ENCODE data around the gene ETAA1.
A peak's percentile ranks its signal among the peaks of the same experiment; 100 is the strongest.

Gene ETAA1

DNA sequence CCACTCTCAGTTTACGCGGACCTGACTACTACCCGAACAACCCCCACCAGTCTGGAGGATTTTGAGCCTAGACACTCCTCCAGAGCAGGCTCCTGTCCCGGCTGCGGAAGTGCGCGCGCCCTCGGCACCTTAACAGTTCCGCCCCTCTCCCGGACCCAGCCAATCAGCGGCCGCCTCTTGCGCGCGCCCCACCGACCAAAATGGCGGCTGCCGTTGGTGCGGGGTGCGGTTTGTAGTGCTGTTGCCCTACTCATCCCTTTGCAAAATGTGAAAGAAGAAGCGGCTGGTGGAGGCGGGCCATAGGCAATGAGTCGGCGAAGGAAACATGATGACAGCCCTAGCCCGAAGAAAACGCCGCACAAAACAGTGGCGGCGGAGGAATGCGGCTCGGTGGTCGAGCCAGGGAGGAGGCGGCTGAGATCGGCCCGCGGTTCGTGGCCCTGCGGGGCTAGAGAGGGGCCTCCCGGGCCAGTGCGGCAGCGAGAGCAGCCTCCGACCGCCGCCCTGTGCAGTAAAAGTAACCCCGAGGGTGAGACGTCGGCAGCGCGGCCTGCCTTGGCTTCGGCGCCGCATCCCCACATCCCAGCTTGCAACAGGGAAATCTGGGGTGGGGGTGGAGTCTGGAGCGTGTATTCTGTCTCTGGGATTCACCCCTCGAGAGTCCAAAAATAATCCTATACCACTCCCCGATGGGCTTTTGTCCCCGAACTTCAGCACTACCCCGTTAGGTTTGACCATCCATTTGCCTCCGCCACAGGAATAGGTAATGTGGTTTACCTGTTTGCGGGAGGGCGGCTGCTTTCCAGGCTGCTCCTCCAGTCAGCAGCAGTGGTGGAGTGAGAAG lies at the start of gene ETAA1:
Gene ETAA1 (plus strand): TSS at position 191 of the 844 bp plus-strand sequence. CDS start 116 bp downstream, at position 307.
- peak; percentile 52 for DNase-seq

GRCh38 chr2:67366832-67367412 lies 30.2 kb upstream of the ETAA1 start:
- DNase-seq, result no peak

DNA sequence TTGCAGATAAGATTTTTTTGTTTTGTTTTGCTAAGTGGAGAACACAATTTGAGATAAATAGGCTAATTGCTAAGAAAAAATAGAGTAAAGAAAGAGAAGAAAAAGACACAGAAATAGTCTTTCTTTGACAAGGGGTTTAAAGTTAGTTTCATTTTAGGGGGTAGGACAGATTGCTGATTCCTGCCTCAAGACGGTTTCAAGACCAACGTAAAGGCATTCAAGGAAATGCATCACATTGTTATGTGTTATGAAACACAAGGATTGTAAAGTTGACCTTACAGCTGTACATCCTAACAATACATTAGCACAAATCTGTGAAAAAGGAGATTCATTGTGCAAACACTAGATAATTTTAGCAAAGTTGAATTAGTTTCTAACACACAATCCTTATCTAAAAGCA lies 22.7 kb upstream of the ETAA1 start:
- no peak for DNase-seq

- DNase-seq, result no peak
These were observed 22.2 kb upstream of the ETAA1 start for GRCh38 chr2:67374949-67375348.

GRCh38 chr2:67378555-67378954 lies 18.6 kb upstream of the ETAA1 start:
- no peak for DNase-seq

DNA sequence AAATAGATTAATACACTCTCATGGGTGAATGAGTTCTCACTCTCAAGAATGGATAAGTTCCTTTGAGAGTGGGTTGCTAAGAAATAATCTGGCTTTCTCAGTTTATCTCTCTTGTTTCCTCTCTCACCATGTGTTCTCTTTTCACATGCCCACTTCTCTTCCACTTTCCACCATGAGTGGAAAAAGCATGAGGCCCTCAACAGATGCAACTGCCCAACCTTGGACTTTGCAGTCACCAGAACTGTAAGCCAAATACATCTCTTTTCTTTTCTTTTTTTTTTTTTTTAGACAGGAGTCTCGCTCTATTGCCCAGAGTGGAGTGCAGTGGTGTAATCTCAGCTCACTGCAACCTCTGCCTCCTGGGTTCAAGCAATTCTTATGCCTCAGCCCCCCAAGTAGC lies 18.1 kb upstream of the ETAA1 start:
- DNase-seq, result no peak

GRCh38 chr2:67384123-67384822 lies 12.9 kb upstream of the ETAA1 start:
- no peak for DNase-seq

DNA sequence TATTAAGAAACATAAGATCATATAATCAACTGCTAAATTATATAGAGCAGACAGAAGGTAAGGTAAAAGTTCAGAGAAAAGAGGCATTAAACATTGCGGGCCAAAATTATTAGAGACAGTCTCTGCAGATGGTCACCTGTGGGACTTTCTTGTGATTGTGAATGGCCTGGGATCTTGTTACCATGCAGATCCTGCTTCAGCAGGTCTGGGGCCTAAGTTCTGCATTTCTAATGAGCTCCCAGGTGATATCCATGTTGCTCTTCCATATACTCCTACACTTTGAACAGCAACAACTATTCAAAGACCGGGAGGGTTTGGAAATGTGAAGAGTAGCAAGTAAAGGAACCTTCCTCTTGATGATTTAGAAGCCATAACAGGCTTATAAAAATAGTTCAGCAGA lies 8.5 kb upstream of the ETAA1 start:
- no peak for DNase-seq

DNA sequence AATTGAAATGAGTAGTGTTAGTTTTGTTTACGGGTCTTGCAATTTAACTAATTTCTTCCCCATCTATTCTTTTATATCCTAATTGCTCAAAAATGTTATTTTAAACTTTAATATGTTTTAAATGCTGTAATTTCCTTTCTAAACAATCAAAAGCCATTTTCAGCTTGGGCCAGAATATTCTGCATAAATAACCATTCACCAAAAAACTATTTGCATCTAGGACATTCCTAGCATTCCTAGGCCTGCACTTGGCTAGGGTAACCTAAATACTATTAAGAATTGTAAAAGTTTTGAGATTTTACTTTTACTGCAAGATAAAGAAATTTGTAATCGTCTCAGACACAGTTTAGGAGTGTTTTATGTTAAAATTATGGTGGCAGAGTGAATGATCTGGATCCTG lies 7.8 kb upstream of the ETAA1 start:
- no peak for DNase-seq

- no peak for DNase-seq
These were observed 7.3 kb upstream of the ETAA1 start for GRCh38 chr2:67389788-67390187.

DNA sequence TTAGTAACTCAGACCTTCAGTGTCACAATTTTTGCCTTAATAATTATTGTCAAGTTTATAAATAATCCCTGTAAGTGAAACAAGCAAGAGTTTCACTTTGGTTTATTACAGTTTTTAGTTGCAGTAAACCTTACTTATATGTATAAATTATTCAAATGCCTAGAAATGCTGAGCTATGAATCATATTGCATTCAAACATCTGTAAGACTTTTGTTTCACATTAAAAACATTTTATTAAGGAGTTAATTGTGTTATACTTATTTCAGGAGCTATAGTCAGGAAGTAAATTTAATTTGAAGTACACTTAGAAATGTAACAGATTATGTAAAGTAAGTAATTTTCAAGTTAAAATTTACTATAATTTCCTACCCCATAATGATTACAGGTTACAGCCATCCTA lies 3.9 kb upstream of the ETAA1 start:
- no peak for DNase-seq

- no peak for DNase-seq
These were observed 2.4 kb upstream of the ETAA1 start for GRCh38 chr2:67394734-67395133.

DNA sequence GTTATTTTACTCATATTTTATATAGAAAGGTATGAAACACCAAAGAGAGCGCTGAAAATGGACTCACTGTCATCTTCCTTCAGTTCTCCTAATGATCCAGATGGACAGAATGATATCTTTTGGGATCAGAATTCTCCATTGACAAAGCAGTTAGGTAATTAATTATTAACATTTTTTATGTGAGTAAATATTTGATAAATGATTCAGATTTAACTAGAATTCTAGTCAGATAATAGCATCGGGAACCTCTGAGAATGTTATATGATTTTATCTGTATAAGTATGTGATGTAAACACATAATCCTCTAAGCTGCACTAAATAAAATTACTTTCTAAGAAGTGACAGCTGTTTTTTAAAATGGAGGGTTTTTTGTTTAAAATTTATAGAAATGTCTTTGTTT lies 2.0 kb downstream of the ETAA1 start:
- no peak for DNase-seq

DNA sequence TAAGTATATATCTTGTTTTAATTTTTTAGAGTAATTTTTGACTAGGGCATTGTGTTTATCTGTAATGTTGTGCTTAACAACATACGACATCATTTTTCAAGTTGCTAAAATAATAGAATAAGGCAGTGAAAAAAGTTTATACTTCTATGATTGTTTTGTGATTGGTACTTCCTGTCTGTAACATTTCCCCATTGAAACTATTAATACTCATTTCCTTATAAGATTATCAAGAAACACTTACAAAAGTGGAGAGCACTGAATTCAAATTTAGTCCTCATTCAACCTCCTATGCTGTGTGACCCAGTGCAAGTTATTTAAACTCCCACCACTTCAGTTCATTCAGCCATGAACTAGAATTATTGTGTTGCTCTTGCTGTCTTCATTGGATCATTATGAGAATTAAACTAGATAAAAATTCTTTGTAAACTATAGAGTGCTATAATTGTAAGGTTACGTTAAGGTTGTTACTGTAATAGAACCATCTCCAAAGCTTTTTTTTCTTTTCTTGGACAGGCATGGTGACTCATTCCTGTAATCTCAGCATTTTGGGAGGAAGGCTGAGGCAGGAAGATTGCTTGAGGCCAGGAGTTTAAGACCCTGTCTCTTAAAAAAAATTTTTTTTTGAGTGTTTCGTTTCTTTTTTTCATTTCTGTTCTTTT lies 2.8 kb downstream of the ETAA1 start:
- DNase-seq, result no peak

DNA sequence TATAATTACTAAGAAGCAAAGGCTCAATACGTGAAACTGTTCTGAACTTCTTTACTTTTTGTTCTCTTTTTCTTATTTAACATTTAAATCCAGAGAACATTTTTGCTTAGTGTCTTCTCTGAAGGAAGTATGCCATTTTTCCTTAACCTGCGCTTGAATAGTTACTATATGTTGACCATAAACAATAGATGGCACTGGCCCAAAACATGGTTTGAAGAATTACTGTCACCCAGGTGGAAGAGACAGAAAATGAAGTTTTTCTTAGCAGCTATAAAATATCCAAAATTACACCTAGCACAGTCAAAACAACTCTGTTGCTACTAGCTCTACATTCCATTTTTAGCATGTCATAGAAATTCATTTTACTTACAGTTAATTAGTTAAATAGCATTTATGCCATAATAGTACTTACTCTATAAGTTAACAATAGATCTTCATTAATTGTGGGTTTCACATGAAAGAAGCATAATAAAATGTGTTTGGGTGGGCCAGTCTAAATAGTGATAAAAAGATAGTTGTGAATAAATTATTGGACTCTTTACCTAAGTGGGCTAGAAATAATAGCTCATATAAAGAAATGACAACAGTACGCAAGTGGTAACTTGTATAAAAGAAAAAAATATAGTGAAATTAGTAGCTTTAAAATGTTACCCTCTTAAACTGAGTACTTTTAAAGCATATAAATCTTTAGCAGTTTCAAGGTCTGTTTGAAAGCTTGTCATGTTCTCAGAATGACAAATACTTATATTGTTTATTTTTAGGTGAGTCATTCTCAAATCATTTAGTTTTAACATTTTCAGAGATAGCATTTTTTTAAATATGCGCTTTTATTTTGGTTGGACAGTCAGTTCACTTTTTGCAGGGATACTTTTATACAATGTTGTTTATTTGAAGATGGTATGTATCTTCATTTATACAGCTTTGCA lies 3.7 kb downstream of the ETAA1 start:
- no peak for DNase-seq

- no peak for DNase-seq
These were observed 11.2 kb downstream of the ETAA1 start for GRCh38 chr2:67408346-67408745.

GRCh38 chr2:67412424-67412823 lies 15.3 kb downstream of the ETAA1 start:
- DNase-seq, result no peak

DNA sequence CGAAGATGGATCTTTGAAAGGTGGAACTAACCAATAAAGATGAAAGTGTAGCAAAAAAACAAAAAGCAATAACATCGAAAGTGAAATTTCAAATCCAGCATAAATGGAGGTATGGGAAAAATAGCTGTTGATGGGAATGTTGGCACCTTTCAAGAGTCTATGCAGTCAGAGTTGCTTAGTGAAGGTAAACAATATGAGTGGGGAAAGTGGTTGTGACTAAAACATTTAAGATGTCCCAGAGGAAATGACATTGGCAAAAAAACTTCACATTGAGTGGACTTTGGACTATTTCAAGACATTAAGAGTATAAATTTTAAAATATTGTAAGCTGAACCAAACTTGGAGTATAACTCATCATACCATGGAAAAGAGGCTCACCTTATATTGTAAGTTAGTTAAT lies 17.7 kb downstream of the ETAA1 start:
- no peak for DNase-seq

DNA sequence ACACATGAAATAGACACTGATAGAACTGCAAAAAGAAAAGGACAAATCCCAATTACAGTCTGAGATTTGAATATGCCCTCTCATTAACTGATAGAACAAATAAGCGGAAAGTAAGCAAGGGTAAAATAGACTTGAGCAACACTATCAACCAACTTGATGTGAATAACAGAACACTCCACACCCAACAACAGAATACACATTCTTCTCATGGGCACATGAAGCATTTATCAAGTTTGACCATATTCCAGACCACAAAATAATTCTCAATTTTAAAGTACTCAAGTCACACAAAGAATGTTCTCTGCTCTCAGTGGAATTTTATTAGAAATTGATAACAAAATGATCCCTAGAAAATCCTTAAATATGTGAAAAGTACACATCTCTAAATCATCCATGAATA lies 19.0 kb downstream of the ETAA1 start:
- no peak for DNase-seq

DNA sequence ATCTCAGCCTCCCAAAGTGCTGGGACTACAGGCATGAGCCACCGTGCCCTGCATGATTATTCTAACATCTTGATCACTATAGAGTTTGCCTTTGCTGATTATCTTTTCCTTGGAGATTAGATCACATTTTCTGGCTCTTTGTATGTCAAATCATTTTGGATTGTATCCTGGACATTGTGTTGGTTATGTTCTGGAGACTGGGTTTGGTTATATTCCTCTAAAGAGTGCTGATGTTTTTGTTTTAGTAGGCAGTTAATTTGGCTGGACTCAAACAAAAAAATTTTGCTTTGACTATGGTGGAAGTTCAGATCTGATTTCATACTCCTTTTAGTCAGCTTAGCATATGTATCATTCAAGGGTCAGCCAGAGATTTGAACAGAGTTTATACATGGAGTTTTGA lies 26.4 kb downstream of the ETAA1 start:
- DNase-seq, result no peak

DNA sequence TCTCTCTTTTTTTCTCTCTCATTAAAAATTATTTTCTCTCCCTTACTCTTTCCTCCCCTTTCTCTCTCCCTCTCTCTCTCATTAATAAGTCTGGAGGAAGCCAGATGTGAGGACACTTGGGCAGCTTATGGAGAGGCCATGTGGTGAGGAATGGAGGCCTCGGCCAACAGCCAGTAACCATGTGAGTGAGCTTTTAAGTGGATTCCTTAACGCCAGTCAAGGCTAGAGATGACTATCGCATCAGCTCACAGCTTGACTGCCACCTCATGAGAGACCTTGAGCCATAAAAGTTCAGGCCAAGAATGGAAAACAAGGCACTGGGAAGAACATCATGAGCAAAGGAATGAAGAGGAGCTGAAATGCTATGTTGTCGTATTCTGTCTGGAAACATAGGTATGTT lies 39.1 kb downstream of the ETAA1 start:
- DNase-seq, result no peak

GRCh38 chr2:67437114-67437513 lies 40.0 kb downstream of the ETAA1 start:
- DNase-seq, result no peak
